Neural progenitor cell (in vitro differentiated cells): ENCODE results near the gene ADK.

ENCODE experiments used
- CTCF ChIP-seq: fragments of 200-600 bp; sonication (generic); IDR thresholded peaks from 2 replicates; pipeline ENCODE4 v1.5.1; 2017; ENCODE audit warnings: antibody characterized with exemption, mild to moderate bottlenecking
- EZH2phosphoT487 ChIP-seq: fragments of 200-600 bp; sonication (generic); IDR thresholded peaks from 2 replicates; pipeline ENCODE4 v1.6.1; 2017; ENCODE audit warnings: antibody characterized with exemption

DNA sequence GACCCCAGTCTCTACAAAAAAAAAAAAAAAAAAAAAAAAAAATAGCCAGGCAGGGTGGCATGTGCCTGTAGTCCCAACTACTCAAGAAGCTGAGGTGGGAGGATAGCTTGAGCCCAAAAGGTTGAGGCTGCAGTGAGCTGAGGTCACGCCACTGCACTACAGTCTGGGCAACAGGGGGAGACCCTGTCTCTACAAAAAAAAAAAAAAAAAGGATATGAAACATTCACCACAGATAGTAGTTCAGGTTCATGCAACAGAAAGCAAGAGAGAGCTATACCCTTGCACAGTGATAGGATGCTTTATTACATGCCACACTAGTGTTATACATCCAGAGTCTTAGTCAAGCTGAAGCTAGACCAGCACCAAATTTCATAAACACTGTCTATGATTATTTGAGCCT is 526.9 kb downstream of the ADK start:
- TF ChIP-seq CTCF (no peak), EZH2phosphoT487 (no peak)
